GM18907 (cell line): ENCODE results near the gene MRM2.

ENCODE experiments used
- ATAC-seq: cut with Tn5 transposase; IDR thresholded peaks from one replicate; pipeline ENCODE4 v1.9.1; 2021; ENCODE audit warnings: mild to moderate bottlenecking, moderate library complexity; ENCODE audit not compliant: unreplicated experiment

Gene MRM2

DNA sequence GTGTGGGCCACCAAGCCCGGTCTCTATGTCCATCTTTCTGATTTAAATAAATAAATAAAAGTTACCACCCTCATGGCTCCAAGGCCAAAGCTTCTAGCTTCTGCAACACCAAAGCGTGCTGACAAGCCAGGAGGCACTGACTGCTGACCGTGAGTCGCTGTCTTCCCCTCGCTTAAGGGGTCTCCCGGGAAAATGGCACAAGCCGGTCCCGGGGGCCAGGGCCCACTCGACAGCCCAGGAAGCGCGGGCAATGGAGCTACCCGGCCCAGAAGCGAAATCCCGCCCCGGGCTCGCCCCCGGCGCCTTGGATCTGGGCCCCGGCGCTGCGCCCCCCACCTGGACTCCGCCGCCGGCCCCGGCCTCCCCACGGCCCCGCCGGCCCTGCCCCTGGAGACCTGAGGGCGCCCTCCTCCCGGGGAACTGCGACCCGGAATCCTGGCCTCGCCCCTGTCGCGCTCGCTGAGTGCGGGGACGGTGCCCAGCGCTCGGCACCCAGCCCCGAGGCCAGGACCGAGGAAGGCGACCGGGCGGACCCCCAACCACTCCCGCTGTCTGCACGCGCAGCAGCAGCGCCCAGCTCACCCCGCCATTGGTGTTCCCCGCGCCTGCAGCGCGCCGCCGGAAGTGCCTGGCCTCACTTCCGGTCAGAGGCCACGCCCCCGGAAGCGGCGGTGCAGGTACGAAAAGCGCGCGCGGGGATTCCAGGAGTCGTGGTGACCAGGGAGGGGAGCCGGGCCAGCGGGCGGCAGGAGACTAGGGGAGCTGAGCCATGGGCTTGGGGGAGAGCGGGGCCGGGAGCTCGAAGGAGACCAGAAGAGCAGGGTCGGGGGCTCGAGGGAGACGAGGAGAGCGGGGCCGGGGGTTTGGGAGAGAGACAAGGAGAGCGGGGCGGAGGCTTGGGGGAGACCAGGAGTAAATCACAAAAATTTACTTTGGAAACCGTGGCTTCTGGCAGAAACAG is at the start of gene MRM2, which contains the start of gene NUDT1:
Gene MRM2 (minus strand): TSS at position 626 of the 961 bp plus-strand sequence. CDS start 36 bp downstream, at position 590.
Gene NUDT1 (plus strand): TSS at position 647 of the 961 bp plus-strand sequence. CDS start 2,349 bp downstream, outside the sequence.
- ATAC-seq = peak; percentile 61

DNA sequence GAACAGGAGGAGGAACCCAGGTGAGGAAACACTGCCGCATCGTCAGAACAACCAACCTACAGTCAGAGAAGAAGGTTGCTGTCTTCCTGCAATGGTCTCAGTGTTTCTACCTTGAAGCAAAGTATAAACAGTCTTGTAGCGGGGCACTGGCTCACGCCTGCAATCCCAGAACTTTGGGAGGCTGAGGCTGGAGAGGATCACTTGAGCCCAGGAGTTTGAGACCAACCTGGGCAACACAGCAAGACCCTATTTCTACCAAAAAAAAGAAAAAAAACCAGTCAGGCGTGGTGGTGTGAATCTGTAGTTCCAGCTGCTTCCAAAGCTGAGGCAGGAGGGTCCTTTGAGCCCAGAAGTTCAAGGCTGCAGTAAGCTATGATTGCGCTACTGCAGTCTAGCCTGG is 48.9 kb upstream of the MRM2 start:
- no peak for ATAC-seq

DNA sequence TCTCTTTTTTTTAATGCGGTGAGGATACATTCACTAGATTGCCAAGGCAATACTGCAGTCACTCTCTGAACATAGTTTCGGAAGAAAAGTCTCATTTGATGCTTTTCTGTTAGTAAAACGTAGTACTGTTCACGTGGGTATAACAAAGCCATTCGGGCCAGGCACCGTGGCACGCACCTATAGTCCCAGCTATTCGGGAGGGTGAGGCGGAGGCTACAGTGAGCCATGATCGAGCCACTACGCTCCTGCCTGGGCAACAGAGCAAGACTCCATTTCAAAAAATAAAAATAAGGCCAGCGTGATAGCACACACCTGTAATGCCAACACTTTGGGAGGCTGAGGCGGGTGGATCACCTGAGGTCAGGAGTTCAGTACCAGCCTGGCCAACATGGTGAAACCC is 47.6 kb upstream of the MRM2 start:
- ATAC-seq = no peak

DNA sequence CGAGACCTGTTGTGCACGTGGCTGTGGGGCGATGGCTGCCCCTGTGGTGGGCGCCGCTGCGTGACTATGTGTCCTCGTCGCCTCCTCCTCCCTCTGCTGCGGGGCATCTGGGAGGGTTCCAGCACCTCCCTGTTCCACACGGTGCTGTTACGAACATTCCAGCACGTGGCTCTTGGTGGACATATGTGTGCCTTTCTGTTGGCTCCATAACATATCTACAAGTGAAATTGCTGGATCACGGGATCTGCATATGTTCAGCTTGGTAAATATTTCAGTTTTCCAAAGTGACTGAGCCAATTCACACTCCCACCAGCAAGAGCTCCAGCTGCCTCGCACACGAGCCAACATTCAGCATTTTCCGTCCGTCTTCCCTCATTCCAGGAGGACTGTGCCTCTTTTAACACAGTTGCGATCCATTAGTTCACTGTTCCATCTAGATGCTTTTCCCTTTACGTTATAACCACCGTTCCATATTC is 47.1 kb upstream of the MRM2 start:
- ATAC-seq = no peak

DNA sequence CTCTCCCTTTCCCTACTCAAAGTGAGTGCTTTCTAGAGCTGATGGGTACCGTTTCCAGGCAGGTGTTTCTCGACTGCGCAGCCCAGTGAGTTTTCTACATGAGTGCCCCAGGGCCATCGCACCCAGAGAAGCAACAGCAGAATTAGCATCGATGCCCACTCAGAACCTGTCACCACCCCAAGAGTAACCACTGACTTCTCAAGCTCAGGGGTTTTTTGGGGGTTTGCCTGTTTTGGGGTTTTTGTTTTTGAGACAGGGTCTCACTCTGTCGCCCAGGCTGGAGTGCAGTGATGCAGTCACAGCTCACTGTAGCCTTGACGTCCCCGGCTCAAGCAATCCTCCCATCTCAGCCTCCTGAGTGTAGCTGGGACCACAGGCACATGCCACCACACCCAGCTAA is 46.5 kb upstream of the MRM2 start:
- ATAC-seq = peak; percentile 73

DNA sequence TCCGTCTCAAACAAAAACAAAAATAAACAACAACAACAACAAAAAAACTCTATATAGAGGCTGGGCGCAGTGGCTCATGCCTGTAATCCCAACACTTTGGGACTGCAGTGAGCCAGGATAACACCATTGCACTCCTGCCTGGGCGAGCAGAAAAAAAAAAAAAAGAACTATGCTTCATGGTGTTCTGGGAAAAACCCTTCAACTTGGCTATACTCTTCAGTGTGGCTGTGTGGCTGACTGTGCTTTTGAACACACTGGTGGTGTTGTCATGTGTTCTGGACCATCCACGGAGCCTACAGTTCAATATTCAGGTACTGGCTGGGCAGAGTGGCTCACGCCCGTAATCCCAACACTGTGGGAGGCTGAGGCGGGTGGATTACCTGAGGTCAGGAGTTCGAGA is 45.7 kb upstream of the MRM2 start:
- no peak for ATAC-seq

DNA sequence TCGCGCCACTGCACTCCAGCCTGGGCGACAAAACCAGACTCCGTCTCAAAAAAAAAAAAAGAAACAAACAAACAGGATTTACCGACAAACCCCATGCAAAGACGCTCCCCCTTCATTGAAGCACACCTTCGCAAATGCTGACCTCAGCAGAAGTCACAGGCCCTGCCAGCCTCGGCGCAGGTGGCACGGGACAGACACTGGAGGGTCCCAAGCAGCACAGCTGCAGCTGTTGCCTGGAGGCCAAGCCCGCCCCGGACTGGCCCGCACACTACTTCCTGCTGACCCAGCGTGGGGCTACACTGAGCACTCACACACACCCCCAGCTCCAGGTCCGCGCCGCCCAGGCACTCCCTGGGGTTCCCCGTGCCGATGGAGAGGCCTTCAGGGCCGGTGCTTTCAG is 41.1 kb upstream of the MRM2 start:
- no peak for ATAC-seq

DNA sequence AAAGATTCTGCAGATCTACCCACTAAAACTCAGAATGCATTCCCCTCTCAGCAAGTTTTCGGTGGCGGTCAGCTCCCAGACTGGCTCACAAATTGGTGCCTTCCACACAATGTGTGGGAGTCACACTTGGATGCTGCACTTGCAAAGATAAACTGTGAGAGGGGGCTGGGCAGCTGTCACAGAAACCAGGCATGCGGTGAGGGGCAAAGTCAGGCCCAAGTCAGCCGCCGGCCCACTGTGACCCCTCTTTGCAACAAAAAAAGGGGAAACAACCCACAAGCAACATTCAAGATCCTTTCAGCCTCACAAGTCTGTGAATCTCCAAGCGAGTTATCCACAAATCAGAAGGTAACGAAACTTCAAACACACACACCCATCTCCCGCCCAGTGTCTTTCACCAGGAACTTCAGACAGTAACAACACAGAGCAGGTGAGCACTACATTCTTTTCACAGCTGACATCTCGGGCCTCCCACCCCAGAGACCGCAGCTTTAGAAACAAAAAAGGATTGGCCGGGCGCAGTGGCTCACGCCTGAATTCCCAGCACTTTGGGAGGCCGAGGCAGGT is 40.3 kb upstream of the MRM2 start:
- no peak for ATAC-seq

DNA sequence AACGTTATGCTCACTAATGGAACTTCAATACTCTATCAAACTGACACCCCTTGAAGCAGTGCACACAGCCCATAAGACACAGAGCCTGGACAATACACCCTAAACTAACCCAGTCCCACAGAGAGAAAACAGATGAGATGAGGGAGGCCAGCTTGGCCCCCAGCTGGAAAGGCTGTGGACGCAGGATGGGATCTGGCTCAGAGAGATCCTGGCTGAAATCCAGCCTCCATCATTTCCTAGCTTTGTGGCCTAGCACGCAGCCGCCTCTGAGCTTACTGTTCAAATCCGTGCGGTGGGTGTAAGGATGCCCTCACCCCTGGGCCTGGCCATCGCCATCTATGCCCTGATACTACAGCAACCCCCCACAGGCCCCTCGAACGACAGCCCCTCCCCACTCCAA is 39.5 kb upstream of the MRM2 start:
- no peak for ATAC-seq

DNA sequence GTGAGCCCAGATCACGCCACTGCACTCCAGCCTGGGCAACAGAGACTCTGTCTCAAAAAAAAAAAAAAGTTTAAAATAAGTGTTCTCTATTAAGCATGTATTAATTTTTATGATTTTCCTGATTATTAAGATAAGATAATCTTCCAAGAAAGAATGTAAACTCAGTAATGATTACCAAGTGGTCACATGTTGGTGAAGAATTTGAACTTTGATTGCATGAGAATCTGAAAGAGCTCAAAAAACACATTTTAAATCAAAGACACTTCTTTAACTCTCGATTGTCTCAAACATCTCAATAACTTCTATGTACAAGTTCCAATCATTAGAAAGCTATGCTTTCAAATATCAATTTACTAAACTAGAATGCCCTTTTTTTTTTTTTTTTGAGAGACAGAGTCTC is 38.4 kb upstream of the MRM2 start:
- ATAC-seq = no peak

DNA sequence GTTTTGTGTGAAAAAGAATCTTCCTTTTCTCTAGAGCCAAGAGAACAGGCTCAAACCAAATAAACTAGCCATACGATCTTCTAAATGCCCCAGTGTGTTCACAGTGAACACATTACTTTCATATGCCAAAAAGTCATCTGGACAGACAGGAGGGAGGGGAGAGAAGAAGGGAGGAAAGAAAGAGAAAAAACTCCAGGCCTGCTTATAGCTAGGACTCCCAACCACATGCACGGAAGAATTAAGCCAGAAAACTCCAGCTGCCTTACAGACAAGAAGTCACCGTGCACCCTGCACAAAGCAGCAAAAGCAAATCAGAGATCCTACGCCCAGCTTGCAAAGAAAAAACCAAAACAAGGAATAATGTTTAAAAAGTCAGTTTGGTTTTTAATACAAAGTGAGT is 37.9 kb upstream of the MRM2 start:
- ATAC-seq = no peak

DNA sequence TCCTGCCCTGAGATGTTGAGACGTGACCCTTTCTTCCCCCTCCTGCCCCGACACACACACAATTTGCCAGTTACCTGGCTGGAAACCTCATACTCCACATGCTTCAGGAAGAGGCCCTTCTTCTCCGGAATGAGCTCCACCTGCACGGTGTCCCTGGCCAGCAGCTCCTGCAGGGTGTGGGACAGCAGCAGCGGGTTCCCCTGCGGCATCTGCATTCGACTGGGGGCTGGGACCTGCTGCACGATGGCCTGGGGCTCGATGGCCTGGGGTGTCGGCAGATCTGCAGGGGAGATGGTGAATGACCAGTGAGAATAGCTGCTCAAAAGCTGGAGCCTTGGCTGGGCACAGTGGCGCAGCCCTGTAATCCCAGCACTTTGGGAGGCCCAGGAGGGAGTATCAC is 36.0 kb upstream of the MRM2 start:
- ATAC-seq = no peak

DNA sequence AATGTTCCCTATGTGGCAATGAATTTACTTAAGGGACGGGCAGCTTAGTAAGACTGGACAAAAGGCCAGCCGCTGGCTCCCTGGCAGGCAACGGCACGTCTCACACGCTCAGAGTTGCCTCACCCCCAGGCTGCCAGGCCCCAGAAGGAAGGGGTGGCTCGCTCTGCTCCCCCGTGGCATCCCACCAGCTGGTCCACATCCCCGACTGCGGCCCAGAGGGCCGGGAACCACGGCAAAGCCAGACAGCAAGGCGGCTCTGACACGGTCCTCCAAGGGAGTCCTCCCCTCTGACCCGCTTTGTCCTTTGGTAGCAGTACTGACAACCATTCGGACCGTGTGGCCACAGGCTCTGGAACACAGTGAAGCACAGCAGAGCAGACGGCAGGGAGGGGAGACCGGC is 34.1 kb upstream of the MRM2 start:
- no peak for ATAC-seq

DNA sequence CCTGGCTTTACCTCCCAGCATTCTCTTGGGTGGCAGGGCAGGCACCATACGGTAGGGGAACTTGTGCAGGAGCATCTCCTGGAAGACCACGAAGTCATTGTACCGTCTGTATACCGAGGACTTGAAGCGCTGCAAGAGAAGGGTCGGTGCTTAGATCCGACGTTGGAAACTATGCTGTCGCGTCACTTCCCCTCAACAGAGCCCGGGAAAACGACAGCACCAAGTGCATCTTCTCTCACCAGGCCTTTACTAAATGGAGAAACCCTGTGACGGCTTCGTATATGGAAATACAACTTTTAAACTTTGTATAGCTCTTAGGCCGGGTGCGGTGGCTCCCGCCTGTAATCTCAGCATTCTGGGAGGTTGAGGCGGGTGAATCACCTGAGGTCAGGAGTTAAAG is 33.1 kb upstream of the MRM2 start:
- ATAC-seq = no peak

DNA sequence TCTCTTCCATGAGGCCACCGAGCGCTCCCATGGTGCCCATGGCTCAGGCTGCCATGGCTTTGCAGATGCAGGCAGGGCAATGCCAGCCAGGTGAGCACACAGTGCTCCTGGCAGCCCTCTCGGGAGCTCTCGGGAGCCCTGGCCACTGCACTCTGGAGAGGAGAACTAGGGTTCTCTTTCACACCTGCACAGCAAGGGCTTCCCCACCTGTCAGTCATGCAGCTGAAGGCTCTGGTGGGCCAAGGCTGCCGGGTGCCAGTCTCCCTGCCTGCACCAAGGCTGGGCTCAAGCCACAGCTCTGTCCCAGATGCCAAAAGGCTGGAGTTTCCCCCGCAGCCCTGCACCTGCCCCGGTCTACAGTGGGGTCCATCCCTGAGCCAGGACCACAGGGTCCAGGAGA is 32.7 kb upstream of the MRM2 start:
- ATAC-seq = no peak

DNA sequence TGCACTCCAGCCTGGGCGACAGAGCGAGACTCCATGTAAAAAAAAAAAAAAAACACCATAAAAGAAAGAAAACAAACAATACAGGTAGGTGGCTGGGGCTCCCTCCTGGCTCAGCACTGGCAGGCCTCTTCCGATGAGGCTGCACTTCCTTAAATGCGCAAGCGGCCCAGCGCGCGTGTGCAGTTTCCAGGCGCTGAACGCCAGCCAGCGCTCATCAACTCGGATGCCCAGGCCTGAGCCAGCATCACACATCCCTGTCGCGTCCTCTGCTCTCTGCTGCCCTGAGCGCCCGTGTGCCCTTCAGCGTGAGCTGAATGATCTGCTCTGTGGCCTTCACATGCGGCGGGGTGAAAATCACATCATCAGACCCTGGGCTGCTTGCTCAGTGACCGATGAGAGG is 31.9 kb upstream of the MRM2 start:
- ATAC-seq = no peak

DNA sequence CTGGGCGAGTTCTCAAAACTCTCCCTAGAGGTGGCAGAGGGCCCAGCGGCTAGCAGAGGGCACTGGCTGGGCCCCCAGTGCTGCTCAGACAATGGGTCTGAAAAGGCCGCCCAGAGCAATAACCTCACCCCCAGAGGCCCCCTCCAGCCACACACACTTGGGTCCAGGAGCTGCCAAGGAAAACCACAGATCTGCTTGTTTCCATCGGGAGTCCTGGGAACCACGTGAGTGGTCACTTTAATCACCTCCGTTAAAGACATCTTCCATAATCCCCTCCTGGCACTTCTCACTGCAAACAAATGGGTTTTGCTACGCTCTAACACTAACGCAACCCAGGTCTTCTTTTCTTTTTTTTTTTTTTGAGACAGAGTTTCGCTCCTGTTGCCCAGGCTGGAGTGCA is 30.0 kb upstream of the MRM2 start:
- no peak for ATAC-seq

DNA sequence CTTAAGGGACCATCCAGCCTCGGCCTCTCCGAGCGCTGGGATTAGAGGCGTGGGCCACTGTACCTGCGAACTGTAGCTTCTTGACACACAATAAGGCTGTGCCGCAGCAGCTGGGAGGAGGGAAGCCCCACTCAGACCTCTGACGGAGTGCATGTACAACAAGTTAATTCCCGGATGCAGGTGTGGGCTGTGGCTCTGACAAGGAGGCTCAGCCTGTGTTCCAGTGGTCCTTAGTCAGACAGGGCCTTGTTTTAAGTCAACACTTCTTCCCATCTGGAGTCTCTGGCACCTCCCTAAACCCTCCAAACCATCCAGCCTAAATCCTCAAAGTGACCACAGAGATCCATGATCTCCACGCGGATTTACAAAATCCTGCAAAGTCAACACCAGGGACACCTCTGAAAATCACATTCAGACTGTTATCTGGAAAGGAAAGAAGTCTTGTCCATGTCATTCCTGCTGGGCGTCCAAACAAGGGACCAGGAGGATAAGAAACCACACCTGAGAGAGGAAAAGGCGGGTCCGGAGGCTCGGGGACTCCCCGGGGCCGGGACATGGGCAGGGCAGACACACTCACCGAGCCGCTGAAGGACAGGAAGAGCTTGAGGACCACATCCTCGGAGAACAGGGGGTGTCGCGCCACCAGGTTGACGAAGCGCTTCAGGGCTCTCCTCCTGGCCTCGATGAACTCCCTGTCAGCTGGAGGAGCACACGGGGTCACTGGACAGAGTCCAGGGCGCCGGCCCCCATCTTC is 29.4 kb upstream of the MRM2 start:
- no peak for ATAC-seq

DNA sequence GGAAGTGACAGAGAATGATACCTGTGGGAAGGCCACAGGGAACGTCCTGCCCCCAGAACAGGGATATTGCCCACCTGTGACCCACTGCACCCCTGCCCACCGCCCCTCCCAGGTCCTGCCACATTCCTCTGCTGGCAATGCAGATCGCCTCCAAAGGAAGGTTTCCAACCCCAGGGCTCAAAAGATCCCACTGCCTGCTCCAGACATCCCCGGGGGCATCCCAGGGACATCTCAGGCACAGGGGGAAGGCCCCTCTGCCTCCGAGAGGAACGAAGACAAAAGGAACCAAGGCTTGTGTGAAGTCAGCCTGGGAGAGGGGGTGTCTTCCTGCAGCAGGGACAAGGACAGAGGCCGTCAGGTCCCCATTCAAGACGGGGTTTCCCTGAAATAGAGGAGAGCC is 28.5 kb upstream of the MRM2 start:
- ATAC-seq = no peak

DNA sequence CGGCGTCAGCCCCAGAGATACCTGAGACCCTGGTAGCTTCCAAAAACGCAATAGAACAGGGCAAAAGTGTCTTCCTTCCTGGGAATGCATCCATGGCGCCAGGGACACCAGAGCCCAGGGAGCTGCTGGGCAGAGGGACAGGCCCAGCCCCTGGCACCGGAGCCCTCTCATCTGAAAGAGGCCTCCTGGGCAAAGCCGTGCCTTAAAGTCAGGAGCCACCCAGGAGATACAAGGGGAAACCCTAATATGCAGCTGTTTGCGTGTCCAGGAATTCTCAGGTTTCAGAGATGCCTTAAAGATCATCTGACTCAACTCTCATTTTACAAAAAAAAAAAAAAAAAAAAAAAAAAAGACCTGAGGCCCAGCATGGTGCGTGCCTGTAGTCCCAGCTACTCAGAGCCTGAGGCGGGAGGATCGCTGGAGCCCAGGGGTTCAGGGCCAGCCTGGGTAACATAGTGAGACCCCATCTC is 28.0 kb upstream of the MRM2 start:
- no peak for ATAC-seq
